SK-N-SH treated with all-trans-retinoic acid at 6 μM for 48 hours (cell line): Measurements from ENCODE around the gene ZNRF2.
"Not testable (repeated sequence)": the region's sequence is repeated elsewhere in the genome, so short reads cannot be mapped to it uniquely, and the experiment has no call there.

Experiments
- ARNTL ChIP-seq: fragments of 450-650 bp; formaldehyde crosslinking; IDR thresholded peaks from 2 replicates; pipeline ENCODE4 v1.5.0; 2020; ENCODE audit warnings: low read depth, mild to moderate bottlenecking, moderate library complexity, borderline replicate concordance
- CSDC2 ChIP-seq: fragments of 250-450 bp; sonication (Bioruptor Pico); IDR thresholded peaks from 2 replicates; pipeline ENCODE4 v1.5.0; 2020; ENCODE audit warnings: mild to moderate bottlenecking, moderate library complexity
- RARB ChIP-seq: fragments of 250-450 bp; sonication (Bioruptor Pico); IDR thresholded peaks from 2 replicates; pipeline ENCODE4 v1.8.0; 2021; ENCODE audit warnings: mild to moderate bottlenecking, moderate library complexity
- TCF4 ChIP-seq: fragments of 250-450 bp; sonication (Bioruptor Pico); IDR thresholded peaks from 2 replicates; pipeline ENCODE4 v1.8.0; 2021; ENCODE audit warnings: mild to moderate bottlenecking, moderate library complexity, borderline replicate concordance
- ZC3H10 ChIP-seq: fragments of 250-450 bp; sonication (Bioruptor Pico); IDR thresholded peaks from 2 replicates; pipeline ENCODE4 v1.5.1; 2021; ENCODE audit warnings: mild to moderate bottlenecking, moderate library complexity
- ZFP3 ChIP-seq: fragments of 250-450 bp; sonication (Bioruptor Pico); IDR thresholded peaks from 2 replicates; pipeline ENCODE4 v1.5.0; 2020; ENCODE audit warnings: mild to moderate bottlenecking, moderate library complexity
- ZFP30 ChIP-seq: fragments of 450-650 bp; formaldehyde crosslinking; IDR thresholded peaks from 2 replicates; pipeline ENCODE4 v1.5.0; 2022; ENCODE audit warnings: mild to moderate bottlenecking, moderate library complexity
- ZNF565 ChIP-seq: fragments of 450-650 bp; formaldehyde crosslinking; conservative IDR thresholded peaks from 2 replicates; pipeline ENCODE4 v1.5.0; 2020; ENCODE audit warnings: low read depth, mild to moderate bottlenecking, moderate library complexity
- ZNF70 ChIP-seq: fragments of 450-650 bp; formaldehyde crosslinking; IDR thresholded peaks from 2 replicates; pipeline ENCODE4 v1.5.0; 2020; ENCODE audit warnings: mild to moderate bottlenecking, moderate library complexity
- TF ChIP-seq, protein P1 (sequence below): fragments of 250-450 bp; sonication (Bioruptor Pico); IDR thresholded peaks from 2 replicates; pipeline ENCODE4 v1.8.0; 2020; ENCODE audit warnings: mild to moderate bottlenecking, moderate library complexity, borderline replicate concordance
- TF ChIP-seq, protein P2 (sequence below): fragments of 250-450 bp; sonication (Bioruptor Pico); IDR thresholded peaks from 2 replicates; pipeline ENCODE4 v1.5.1; 2020; ENCODE audit warnings: low read depth, mild to moderate bottlenecking, moderate library complexity
- TF ChIP-seq, protein P3 (sequence below): fragments of 250-450 bp; sonication (Bioruptor Pico); IDR thresholded peaks from 2 replicates; pipeline ENCODE4 v1.5.1; 2021; ENCODE audit warnings: mild to moderate bottlenecking, moderate library complexity

DNA sequence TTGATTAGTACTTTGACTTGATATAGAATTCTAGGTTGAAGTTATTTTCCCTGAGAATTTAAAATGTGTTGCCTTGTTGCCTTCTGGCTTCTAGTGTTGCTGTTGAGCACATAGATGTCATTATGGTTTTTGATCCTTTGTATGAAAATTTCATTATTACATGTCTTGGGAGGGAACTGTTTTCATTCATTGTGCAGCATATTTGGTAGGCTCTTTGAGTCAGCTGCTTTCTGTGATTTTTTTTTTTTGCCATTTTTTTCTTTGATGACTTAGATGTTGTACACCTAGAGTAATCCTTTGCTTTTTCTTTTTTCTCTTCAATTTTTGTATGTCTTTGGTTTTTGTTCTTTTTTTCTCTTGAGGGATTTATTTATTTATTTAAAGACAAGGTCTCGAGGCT is 13.1 kb downstream of the ZNRF2 start:
- TF ChIP-seq, protein P1, sequence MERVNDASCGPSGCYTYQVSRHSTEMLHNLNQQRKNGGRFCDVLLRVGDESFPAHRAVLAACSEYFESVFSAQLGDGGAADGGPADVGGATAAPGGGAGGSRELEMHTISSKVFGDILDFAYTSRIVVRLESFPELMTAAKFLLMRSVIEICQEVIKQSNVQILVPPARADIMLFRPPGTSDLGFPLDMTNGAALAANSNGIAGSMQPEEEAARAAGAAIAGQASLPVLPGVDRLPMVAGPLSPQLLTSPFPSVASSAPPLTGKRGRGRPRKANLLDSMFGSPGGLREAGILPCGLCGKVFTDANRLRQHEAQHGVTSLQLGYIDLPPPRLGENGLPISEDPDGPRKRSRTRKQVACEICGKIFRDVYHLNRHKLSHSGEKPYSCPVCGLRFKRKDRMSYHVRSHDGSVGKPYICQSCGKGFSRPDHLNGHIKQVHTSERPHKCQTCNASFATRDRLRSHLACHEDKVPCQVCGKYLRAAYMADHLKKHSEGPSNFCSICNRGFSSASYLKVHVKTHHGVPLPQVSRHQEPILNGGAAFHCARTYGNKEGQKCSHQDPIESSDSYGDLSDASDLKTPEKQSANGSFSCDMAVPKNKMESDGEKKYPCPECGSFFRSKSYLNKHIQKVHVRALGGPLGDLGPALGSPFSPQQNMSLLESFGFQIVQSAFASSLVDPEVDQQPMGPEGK (CRISPR knock-in tag), result not testable (repeated sequence)
- not testable (repeated sequence) for TF ChIP-seq ZFP30; RARB; ZC3H10 (CRISPR knock-in tag); CSDC2 (CRISPR knock-in tag); ZNF70 (CRISPR knock-in tag); TCF4 (CRISPR knock-in tag); ZFP3; ARNTL (CRISPR knock-in tag); ZNF565
- TF ChIP-seq, protein P2, sequence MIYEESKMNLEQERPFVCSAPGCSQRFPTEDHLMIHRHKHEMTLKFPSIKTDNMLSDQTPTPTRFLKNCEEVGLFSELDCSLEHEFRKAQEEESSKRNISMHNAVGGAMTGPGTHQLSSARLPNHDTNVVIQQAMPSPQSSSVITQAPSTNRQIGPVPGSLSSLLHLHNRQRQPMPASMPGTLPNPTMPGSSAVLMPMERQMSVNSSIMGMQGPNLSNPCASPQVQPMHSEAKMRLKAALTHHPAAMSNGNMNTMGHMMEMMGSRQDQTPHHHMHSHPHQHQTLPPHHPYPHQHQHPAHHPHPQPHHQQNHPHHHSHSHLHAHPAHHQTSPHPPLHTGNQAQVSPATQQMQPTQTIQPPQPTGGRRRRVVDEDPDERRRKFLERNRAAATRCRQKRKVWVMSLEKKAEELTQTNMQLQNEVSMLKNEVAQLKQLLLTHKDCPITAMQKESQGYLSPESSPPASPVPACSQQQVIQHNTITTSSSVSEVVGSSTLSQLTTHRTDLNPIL, result not testable (repeated sequence)
- TF ChIP-seq, protein P3, sequence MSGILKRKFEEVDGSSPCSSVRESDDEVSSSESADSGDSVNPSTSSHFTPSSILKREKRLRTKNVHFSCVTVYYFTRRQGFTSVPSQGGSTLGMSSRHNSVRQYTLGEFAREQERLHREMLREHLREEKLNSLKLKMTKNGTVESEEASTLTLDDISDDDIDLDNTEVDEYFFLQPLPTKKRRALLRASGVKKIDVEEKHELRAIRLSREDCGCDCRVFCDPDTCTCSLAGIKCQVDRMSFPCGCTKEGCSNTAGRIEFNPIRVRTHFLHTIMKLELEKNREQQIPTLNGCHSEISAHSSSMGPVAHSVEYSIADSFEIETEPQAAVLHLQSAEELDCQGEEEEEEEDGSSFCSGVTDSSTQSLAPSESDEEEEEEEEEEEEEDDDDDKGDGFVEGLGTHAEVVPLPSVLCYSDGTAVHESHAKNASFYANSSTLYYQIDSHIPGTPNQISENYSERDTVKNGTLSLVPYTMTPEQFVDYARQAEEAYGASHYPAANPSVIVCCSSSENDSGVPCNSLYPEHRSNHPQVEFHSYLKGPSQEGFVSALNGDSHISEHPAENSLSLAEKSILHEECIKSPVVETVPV (CRISPR knock-in tag), result not testable (repeated sequence)
